BJ (cell line): ENCODE data around the gene PALLD. TPM values are rescaled to one million over a fixed set of nuclear protein-coding genes. Genes with fewer than 3 reads are reported as not detected.

ENCODE experiments used
- CTCF ChIA-PET: fragments of 350-600 bp; formaldehyde crosslinking; extraction: SDS; loops from one replicate; lab custom pipeline; 2021; ENCODE audit warnings: antibody characterized with exemption, inconsistent platforms; lab: Yijun Ruan, JAX
- POLR2A ChIA-PET: fragments of 300-600 bp; sonication (Branson Sonifier 250); formaldehyde crosslinking; extraction: SDS; loops from one replicate; lab custom pipeline; 2021; ENCODE audit warnings: antibody characterized with exemption; lab: Charles Lee
- DNase-seq: peaks from one replicate; pipeline ENCODE4 v3.0.0-alpha.2; 2011; ENCODE audit warnings: low read depth
- H3K27me3 ChIP-seq: 2 replicates; pipeline ENCODE4 v1.6.0; 2011; ENCODE audit warnings: low read length; ENCODE audit not compliant: control insufficient read depth, insufficient read depth
- H3K36me3 ChIP-seq: 2 replicates; pipeline ENCODE4 v1.5.1; 2011; ENCODE audit warnings: low read length; ENCODE audit not compliant: control insufficient read depth, insufficient read depth
- H3K4me3 ChIP-seq: 2 replicates; pipeline ENCODE4 v1.5.1; 2011; ENCODE audit warnings: low read depth, mild to moderate bottlenecking, control low read depth, low read length
- polyA plus RNA-seq: library from polyadenylated mRNA; depleted of rRNA; stranded (reverse); fragments of >200 nt; gene quantifications from 2 replicates; pipeline ENCODE4 v1.2.3, GENCODE V29; 2011
- TF ChIP-seq, protein P1 (sequence below): IDR thresholded peaks from 2 replicates; pipeline ENCODE4 v1.5.1; 2011; ENCODE audit warnings: low read depth, mild to moderate bottlenecking, control low read depth, inconsistent platforms, low read length, moderate library complexity; ENCODE audit not compliant: insufficient read depth

The PALLD gene
- polyA plus RNA-seq, 1 experiment: 30.3 TPM

GRCh38 chr4:168731006-168731636, 234.3 kb downstream of the PALLD start:
- ChIA-PET POLR2A (no interaction called here), CTCF (interaction anchor here (1.3 to 1.4 kb wide), 2 partner anchors 9 to 115 kb away, joined by 3 read pairs; no protein-coding TSS in a partner anchor)
- no peak for DNase-seq

DNA sequence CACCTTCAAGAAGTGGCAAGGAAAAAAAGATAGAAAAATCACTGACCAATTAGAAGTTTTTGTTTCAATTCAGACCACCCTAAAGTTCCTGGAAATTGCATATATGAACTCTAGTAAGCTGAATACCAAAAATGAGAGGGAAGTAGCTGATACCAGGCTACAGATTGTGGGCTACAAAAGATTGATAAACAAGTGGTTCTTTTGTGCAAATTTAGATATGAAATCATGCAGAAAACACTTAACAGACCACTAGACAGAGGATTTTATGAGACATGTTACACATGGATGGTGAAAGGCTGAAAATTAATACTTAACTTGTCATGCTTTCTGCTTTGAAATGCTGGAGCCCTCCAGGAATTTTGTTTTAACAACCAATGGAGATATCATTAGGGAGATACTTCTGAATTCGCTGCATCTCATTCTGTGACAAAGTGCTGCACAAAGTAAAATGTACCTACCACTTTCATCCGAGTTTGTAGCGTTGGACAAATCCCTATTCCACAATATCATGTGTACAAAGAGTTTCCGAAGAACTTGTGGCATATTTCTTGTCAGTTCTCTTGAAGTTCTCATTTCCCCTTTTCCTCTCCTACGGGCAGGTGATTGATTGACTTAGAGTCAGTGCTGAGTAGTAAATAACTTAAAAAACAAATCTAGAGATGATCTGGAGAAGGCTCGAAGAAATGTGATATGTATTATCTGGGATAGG, 235.0 kb downstream of the PALLD start:
- ChIA-PET CTCF (interaction anchor here (1.3 kb wide), 1 partner anchor 114 kb away, joined by 3 read pairs; no protein-coding TSS in a partner anchor), POLR2A (no interaction called here)
- H3K36me3 ChIP-seq: no peaks in the 10 kb centered on the region
- H3K4me3 ChIP-seq: no peak overlapping the region
- no peaks in the 10 kb centered on the region for H3K27me3 ChIP-seq
- DNase-seq: no peak
- TF ChIP-seq, protein P1, sequence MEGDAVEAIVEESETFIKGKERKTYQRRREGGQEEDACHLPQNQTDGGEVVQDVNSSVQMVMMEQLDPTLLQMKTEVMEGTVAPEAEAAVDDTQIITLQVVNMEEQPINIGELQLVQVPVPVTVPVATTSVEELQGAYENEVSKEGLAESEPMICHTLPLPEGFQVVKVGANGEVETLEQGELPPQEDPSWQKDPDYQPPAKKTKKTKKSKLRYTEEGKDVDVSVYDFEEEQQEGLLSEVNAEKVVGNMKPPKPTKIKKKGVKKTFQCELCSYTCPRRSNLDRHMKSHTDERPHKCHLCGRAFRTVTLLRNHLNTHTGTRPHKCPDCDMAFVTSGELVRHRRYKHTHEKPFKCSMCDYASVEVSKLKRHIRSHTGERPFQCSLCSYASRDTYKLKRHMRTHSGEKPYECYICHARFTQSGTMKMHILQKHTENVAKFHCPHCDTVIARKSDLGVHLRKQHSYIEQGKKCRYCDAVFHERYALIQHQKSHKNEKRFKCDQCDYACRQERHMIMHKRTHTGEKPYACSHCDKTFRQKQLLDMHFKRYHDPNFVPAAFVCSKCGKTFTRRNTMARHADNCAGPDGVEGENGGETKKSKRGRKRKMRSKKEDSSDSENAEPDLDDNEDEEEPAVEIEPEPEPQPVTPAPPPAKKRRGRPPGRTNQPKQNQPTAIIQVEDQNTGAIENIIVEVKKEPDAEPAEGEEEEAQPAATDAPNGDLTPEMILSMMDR: no peak

More at GRCh38 chr4:168731006-168731636, 234.3 kb downstream of the PALLD start:
- Histone ChIP-seq H3K4me3 (no peak overlapping the region), H3K36me3 (no peaks in the 10 kb centered on the region), H3K27me3 (no peaks in the 10 kb centered on the region)
- TF ChIP-seq, protein P1: no peak

- Histone ChIP-seq H3K4me3 (no peak overlapping the region), H3K27me3 (no peaks in the 10 kb centered on the region), H3K36me3 (no peaks in the 10 kb centered on the region)
- CTCF ChIA-PET: no interaction called here
- DNase-seq: no peak
- POLR2A ChIA-PET: no interaction called here
- TF ChIP-seq, protein P1: no peak
These were observed 235.9 kb downstream of the PALLD start for GRCh38 chr4:168732714-168733113.

GRCh38 chr4:168734703-168735678, 238.1 kb downstream of the PALLD start:
- H3K27me3 ChIP-seq: no peaks in the 10 kb centered on the region
- no peaks in the 10 kb centered on the region for H3K36me3 ChIP-seq
- DNase-seq: no peak
- POLR2A ChIA-PET: no interaction called here
- H3K4me3 ChIP-seq: no peak overlapping the region
- TF ChIP-seq, protein P1: no peak
- CTCF ChIA-PET: interaction anchor here (1.3 kb wide), 1 partner anchor 24 kb away, joined by 4 read pairs; no protein-coding TSS in a partner anchor
